Neural progenitor cell (in vitro differentiated cells): Measurements from ENCODE around the gene DAB2. TPM values are rescaled to one million over a fixed set of nuclear protein-coding genes. Genes with fewer than 3 reads are reported as not detected.

Source experiments
- DNase-seq: peaks from one replicate; pipeline ENCODE4 v3.0.0-alpha.2; 2016; ENCODE audit warnings: low spot score
- H2AFZ ChIP-seq: fragments of 200-600 bp; sonication (generic); replicated peaks from 2 replicates; pipeline ENCODE4 v1.6.1; 2016; ENCODE audit warnings: antibody characterized with exemption
- H3F3A ChIP-seq: fragments of 200-600 bp; sonication (generic); 2 replicates; pipeline ENCODE4 v1.6.1; 2016; ENCODE audit warnings: antibody characterized with exemption, low read depth
- H3K27ac ChIP-seq: fragments of 200-600 bp; sonication (generic); 2 replicates; pipeline ENCODE4 v1.5.1; 2016; ENCODE audit warnings: mild to moderate bottlenecking
- H3K27me3 ChIP-seq: fragments of 200-600 bp; sonication (generic); 2 replicates; pipeline ENCODE4 v1.6.1; 2016; ENCODE audit warnings: mild to moderate bottlenecking, moderate library complexity
- H3K36me3 ChIP-seq: fragments of 200-600 bp; sonication (generic); 2 replicates; pipeline ENCODE4 v1.5.1; 2016
- H3K4me1 ChIP-seq: fragments of 200-600 bp; sonication (generic); 2 replicates; pipeline ENCODE4 v1.6.1; 2016; ENCODE audit warnings: mixed run types
- H3K4me2 ChIP-seq: fragments of 200-600 bp; sonication (generic); 2 replicates; pipeline ENCODE4 v1.6.1; 2016
- H3K4me3 ChIP-seq: fragments of 200-600 bp; sonication (generic); 2 replicates; pipeline ENCODE4 v1.5.1; 2016
- H3K79me2 ChIP-seq: fragments of 200-600 bp; sonication (generic); 2 replicates; pipeline ENCODE4 v1.6.1; 2016; ENCODE audit warnings: low read depth
- H3K9ac ChIP-seq: fragments of 200-600 bp; sonication (generic); 2 replicates; pipeline ENCODE4 v1.6.1; 2016
- H3K9me3 ChIP-seq: fragments of 200-600 bp; sonication (generic); 2 replicates; pipeline ENCODE4 v1.5.1; 2016; ENCODE audit warnings: low read depth
- H4K20me1 ChIP-seq: fragments of 200-600 bp; sonication (generic); 2 replicates; pipeline ENCODE4 v1.6.1; 2016; ENCODE audit warnings: low read depth
- H3K27ac Mint-ChIP-seq: 3 replicates; pipeline ENCODE4 v1.8.0; 2021; ENCODE audit warnings: mixed read lengths
- H3K27me3 Mint-ChIP-seq: 2 replicates; pipeline ENCODE4 v1.8.0; 2022; ENCODE audit warnings: low read depth, mild to moderate bottlenecking, inconsistent platforms, moderate library complexity, mixed read lengths; ENCODE audit not compliant: insufficient read depth
- H3K36me3 Mint-ChIP-seq: 3 replicates; pipeline ENCODE4 v1.8.0; 2021; ENCODE audit warnings: mixed read lengths
- H3K4me1 Mint-ChIP-seq: 3 replicates; pipeline ENCODE4 v1.8.0; 2021; ENCODE audit warnings: mixed read lengths
- H3K4me3 Mint-ChIP-seq: 3 replicates; pipeline ENCODE4 v1.8.0; 2021; ENCODE audit warnings: mild to moderate bottlenecking, moderate library complexity, mixed read lengths
- H3K9me3 Mint-ChIP-seq: 3 replicates; pipeline ENCODE4 v1.8.0; 2020; ENCODE audit warnings: mixed read lengths
- EZH2 ChIP-seq: fragments of 200-600 bp; sonication (generic); IDR thresholded peaks from 2 replicates; pipeline ENCODE4 v1.6.1; 2017; ENCODE audit warnings: antibody characterized with exemption, mild to moderate bottlenecking, moderate library complexity
- EZH2phosphoT487 ChIP-seq: fragments of 200-600 bp; sonication (generic); IDR thresholded peaks from 2 replicates; pipeline ENCODE4 v1.6.1; 2017; ENCODE audit warnings: antibody characterized with exemption
- total RNA-seq: library from RNA; depleted of rRNA; stranded (reverse); fragments of >200 nt; gene quantifications from 2 replicates; pipeline ENCODE4 v1.2.3, GENCODE V29; 2015; ENCODE audit warnings: low replicate concordance
- TF ChIP-seq, protein P1 (sequence below): fragments of 200-600 bp; sonication (generic); IDR thresholded peaks from 2 replicates; pipeline ENCODE4 v1.5.1; 2017; ENCODE audit warnings: antibody characterized with exemption, mild to moderate bottlenecking

The DAB2 gene
- total RNA-seq, 1 donor from 2014 or later, result 9.9 TPM

GRCh38 chr5:39441838-39442237 lies 17.1 kb upstream of the DAB2 start:
- no peaks in the 10 kb centered on the region for H3K9me3 Mint-ChIP-seq
- no peak overlapping the region for H2AFZ ChIP-seq

DNA sequence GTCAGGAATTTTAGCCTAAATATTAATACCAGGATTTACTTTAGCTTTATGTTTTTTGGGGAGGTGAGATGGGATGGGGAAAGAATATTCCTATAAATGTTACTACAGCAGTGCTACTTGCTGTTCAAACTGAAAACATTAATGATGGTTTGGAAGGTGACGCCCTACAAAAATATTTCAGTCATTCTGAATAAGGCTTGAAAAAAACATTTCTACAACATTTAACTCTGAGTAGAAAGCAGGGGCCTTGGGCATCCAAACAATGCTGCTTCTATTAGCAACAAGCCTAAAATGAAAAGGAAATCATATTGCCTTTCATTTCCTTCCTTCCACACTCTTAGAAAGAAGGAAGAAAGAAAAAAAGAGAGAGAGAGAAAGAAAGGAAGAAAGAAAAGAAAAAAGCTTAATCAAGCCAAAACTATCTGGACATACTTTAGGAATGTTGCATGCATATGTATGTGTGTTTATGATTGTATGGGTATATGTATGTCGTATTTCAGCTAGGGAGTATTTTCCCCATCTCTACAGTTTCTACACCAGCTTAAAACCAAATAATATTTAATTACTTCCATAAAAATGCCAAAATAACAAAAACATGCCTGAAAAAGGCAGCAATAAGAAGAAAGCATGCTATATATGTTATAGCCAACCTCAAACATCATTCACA lies 16.3 kb upstream of the DAB2 start:
- Histone ChIP-seq H3K79me2 (no peaks in the 10 kb centered on the region), H3K27me3 (no peaks in the 10 kb centered on the region), H3K27ac (no peak overlapping the region), H3K4me1 (no peaks in the 10 kb centered on the region), H2AFZ (no peak overlapping the region), H3K4me3 (no peak overlapping the region), H3K36me3 (no peaks in the 10 kb centered on the region), H3K9me3 (no peaks in the 10 kb centered on the region), H3K9ac (no peak overlapping the region), H3K4me2 (no peak overlapping the region), H3F3A (no peaks in the 10 kb centered on the region), H4K20me1 (no peaks in the 10 kb centered on the region)
- no peaks in the 10 kb centered on the region for H3K9me3 Mint-ChIP-seq
- H3K36me3 Mint-ChIP-seq, result no peaks in the 10 kb centered on the region
- H3K4me3 Mint-ChIP-seq, result no peak overlapping the region
- no peaks in the 10 kb centered on the region for H3K4me1 Mint-ChIP-seq
- H3K27me3 Mint-ChIP-seq, result no peaks in the 10 kb centered on the region
- H3K27ac Mint-ChIP-seq, result no peak overlapping the region
- DNase-seq, result no peak
- TF ChIP-seq EZH2phosphoT487 (no peak), EZH2 (no peak)
- TF ChIP-seq, protein P1, sequence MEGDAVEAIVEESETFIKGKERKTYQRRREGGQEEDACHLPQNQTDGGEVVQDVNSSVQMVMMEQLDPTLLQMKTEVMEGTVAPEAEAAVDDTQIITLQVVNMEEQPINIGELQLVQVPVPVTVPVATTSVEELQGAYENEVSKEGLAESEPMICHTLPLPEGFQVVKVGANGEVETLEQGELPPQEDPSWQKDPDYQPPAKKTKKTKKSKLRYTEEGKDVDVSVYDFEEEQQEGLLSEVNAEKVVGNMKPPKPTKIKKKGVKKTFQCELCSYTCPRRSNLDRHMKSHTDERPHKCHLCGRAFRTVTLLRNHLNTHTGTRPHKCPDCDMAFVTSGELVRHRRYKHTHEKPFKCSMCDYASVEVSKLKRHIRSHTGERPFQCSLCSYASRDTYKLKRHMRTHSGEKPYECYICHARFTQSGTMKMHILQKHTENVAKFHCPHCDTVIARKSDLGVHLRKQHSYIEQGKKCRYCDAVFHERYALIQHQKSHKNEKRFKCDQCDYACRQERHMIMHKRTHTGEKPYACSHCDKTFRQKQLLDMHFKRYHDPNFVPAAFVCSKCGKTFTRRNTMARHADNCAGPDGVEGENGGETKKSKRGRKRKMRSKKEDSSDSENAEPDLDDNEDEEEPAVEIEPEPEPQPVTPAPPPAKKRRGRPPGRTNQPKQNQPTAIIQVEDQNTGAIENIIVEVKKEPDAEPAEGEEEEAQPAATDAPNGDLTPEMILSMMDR, result no peak

More at GRCh38 chr5:39441838-39442237, 17.1 kb upstream of the DAB2 start:
- H3K9me3 ChIP-seq, result no peaks in the 10 kb centered on the region
- H4K20me1 ChIP-seq, result no peaks in the 10 kb centered on the region
- H3K4me3 Mint-ChIP-seq, result no peak overlapping the region
- no peaks in the 10 kb centered on the region for H3K36me3 ChIP-seq
- H3F3A ChIP-seq, result no peaks in the 10 kb centered on the region
- H3K36me3 Mint-ChIP-seq, result no peaks in the 10 kb centered on the region
- H3K4me1 ChIP-seq, result no peaks in the 10 kb centered on the region
- no peaks in the 10 kb centered on the region for H3K79me2 ChIP-seq
- no peaks in the 10 kb centered on the region for H3K4me1 Mint-ChIP-seq
- no peak overlapping the region for H3K27ac Mint-ChIP-seq
- H3K4me3 ChIP-seq, result no peak overlapping the region
- H3K27ac ChIP-seq, result no peak overlapping the region
- H3K27me3 ChIP-seq, result no peaks in the 10 kb centered on the region
- no peak overlapping the region for H3K4me2 ChIP-seq
- DNase-seq, result no peak
- no peak overlapping the region for H3K9ac ChIP-seq
- no peaks in the 10 kb centered on the region for H3K27me3 Mint-ChIP-seq
- TF ChIP-seq EZH2, result no peak
- no peak for TF ChIP-seq EZH2phosphoT487
- TF ChIP-seq, protein P1, result no peak

GRCh38 chr5:39440192-39440957 lies 15.6 kb upstream of the DAB2 start:
- DNase-seq, result no peak

More at GRCh38 chr5:39440192-39440957, 15.6 kb upstream of the DAB2 start:
- H3K27ac Mint-ChIP-seq, result no peak overlapping the region
- H3K9ac ChIP-seq, result no peak overlapping the region
- H4K20me1 ChIP-seq, result no peaks in the 10 kb centered on the region
- H3K4me1 Mint-ChIP-seq, result no peaks in the 10 kb centered on the region
- no peaks in the 10 kb centered on the region for H3F3A ChIP-seq
- H3K36me3 Mint-ChIP-seq, result no peaks in the 10 kb centered on the region
- H3K27ac ChIP-seq, result no peak overlapping the region
- no peaks in the 10 kb centered on the region for H3K4me1 ChIP-seq
- no peaks in the 10 kb centered on the region for H3K9me3 ChIP-seq
- H3K9me3 Mint-ChIP-seq, result no peaks in the 10 kb centered on the region
- TF ChIP-seq EZH2, result no peak
- TF ChIP-seq EZH2phosphoT487, result no peak
- TF ChIP-seq, protein P1, result no peak
- no peak overlapping the region for H3K4me3 ChIP-seq
- H3K4me3 Mint-ChIP-seq, result no peak overlapping the region
- no peak overlapping the region for H3K4me2 ChIP-seq
- H3K27me3 Mint-ChIP-seq, result no peaks in the 10 kb centered on the region
- no peaks in the 10 kb centered on the region for H3K36me3 ChIP-seq
- H3K27me3 ChIP-seq, result no peaks in the 10 kb centered on the region
- no peaks in the 10 kb centered on the region for H3K79me2 ChIP-seq
- H2AFZ ChIP-seq, result no peak overlapping the region
